ENCODE measurements around the gene SPDEF.

SPDEF gene

DNA sequence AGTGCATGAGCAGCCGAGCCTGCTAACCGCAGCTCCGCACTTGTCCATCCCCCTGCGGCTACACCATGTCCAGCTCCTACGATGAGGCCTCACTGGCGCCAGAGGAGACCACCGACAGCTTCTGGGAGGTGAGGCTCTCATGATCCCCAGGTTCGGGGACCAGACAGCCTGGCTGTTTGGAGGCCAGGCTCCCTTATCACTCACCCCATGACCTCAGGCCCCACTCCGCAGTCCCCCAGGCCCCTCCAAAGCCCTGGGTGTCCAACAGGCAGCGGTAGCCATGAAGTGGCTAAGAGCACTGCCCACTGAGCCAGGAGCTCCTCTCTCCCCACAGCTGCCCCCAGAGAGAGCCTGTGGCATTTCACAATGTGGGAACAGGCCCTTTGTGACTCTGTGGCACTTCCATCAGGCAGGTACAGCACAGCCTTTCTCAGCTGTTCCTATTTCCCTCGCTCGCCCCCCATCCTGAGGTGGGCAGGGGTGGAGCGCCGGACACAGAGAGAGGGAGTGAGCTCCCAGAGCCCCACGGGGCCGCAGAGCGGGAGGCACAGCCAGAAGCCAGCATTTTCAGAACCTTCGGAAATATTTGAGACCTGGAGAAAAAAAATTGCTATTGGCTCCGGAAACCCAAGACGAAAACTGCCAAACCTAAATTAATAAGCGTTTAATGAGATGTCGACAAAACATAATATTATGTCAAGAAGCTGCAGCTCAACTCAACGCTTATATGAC, 29.7 kb downstream of the SPDEF start:
- no peak for DNase-seq

DNA sequence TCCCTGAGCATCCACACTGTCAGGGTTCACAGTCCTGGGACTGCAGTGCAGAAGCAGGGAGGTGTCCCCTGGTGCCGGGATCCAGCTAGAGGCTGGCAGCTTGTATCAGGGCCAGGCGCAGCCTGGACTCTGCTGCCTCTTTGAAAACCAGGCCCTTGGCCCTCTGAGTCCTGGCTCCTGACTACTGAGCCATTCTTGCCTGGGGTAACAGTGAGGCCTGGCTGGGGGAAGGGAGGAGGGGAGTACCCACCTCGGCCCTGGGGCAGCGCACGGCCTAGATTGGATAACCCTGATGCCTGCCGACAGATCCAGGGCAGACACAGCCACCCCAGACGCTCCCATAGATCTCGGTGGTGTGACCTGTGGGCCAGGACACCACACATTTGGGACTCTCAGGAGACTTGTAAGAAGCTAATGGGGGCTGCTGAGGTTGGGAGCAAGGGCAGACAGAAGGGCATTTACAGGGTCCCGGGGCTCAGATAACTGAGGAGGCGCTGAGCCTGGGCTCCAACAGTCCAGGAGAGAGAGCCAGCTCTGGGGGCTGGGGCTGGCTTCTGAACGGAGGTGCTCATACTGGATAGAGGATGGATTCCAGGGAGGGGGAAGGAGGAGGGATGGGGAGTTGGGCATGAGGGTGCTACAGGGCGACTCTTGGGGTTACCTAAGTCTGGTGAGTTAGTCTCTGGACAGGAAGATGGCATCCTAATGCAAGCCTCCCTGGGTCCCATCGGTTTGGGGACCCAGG, 30.5 kb downstream of the SPDEF start:
- no peak for DNase-seq

DNA sequence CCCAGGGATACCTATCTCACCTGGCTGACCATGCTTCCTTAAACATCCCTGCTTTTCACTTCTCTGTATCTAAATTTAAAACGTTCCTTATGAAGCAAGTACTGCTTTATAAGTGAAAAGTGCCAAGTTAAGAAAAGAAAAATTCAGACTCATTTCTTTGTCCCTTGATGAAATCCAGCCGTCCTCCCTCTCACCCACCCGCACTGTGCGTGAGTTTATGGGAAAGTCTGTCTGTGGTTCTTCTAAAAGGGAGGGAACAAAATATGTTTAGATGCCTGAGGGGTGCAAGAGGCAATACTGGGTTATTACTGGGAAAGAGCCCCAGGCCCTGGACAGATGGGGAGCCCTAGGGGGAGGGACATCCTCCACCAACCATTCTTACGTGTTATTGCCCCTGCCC, 31.2 kb downstream of the SPDEF start:
- no peak for DNase-seq

DNA sequence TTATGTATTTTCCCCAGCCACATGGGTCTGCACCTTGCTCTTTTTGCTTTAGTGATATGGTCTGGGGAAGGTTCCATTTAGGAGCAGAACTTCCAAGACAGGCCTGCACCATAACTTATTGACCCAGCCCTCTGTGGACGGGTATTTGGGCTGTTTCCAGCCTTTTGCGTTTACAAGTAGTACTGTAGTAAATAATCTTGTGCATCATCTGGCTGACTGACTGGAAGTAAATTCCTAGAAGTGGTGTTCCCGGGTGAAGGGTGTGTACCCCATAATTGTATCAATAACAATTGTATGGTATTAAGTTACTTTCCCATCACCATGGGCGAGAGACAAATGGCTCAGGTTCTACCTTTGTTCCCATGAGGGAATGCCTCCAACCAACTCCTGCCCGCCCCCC, 31.6 kb downstream of the SPDEF start:
- no peak for DNase-seq

DNA sequence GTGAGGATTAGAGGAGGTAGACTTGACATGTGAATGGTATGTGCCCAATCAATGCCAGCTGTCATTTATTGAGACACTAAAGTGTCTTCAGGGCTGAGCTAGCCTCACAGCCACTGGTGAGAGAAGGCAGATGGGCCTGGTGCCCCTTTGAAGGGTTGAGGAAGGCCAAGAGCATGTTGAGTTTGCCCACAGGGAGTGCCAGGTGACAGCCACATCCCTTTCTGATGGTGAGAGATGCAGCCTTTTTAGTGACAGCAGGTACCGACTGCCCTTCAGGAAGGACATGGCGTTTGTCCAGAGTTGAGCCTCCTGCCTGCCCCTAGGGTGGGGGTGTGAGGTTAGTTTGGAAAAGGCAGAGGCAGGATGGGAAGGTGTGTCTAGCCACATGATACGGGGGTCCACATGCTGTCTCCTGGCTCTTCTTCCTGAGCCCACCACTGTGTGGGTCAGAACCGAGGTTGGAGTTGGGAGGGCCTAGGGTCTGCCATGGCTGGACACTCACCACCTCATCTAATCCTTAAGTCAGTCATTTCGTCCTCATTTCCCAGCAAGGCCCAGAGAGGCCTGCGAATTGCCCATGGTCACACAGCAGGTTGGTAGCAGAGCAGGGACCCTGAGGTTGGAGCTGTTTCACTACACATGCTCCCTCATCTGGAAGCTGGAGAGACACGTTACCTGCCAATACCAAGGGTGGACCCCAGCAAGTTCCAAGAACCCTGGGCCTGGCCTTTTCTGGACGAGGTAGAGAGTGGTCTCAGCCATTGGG, 32.5 kb downstream of the SPDEF start:
- no peak for DNase-seq

DNA sequence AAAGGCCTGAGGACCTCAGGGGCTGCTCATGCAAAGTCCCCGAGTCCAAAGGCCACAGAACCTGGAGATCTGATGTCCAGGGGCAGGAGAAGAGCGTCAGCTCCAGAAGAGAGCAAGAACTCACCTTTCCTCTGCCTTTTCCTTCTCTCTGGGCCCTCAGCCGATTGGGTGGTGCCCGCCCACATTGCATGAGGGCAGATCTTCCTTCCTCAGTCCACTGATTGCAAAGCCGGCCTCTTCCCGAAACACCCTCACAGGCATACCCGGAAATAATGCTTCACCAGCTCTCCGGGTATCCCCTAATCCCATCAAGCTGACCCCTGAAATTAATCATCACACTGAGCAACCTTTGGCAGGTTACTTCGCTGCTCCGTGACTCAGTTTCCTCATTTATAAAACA, 33.4 kb downstream of the SPDEF start:
- DNase-seq = no peak

DNA sequence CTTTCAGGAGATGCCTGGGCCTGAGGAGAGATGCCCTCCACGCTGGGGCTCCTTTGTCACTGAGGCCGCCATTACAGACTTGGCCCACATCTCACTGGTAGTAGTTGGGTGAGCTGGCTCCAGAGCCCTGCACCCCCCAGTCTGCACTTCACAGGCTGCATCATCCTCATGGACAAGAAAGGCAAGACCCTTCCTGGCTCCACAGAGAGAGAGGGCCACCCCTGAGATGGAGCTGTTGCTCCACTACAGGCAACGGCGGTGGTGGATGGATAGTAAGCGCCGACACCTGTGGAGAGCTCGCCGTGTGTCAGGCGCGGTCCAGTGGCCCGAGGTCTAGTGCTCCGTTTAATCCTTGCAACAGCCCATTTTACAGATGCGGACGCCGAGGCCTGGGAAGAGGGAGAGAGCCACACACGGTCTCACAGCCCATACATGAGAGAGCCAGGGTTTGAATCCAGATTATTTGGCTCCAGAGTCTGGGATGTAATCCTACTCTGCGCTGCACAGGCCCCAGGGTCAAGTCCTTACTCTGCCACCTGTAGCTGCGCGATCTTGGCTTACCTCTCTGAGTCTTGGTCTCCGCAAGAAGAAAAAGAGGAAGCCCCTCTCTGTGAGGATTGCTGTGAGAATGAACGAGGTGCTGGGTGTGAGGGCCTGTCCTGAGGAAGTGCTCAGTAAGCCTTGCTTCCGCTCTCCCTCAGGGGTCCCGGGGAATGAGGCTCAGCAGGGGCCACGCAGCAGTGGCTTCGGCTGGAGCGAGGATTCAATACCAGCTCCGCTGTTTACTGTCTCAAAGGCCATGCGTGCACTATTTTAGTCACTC, 34.5 kb downstream of the SPDEF start:
- no peak for DNase-seq

DNA sequence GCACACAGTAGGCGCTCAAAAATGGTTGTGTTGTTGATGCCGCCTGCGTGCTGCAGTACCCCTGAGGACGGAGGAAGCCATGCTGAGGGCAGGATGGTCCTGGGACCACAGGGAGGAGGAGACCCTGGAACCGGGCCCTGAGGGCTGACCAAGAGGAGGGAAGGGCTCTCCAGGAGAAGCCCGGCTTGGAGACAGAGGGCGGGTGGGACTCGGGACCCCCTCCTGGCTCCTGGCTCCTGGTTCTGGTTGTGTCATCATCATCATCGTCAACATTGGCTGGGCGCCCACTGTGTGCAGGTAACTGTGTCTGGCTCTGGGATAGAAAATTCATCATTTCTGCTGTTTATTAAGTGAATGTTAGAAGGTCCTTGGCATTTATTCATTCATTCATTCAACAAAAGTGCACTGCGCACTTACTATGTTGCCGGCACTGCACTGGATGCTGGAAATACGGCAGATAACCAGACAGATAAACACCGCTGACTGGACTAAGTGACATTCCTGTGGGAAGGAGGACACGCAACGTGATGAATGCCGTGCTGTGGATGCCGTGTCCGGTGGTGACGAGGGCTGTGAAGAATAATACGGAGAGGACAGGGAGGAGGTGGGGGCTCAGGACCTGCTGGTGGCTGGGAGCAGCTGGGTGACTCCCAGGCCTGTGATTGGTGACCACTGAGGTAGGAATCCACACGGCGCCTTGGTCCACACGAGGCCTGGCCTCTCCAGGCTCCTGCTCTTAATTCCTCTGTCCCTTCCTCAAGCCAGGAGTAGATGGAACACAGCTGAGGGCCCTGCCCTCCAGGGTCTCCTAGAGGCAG, 35.3 kb downstream of the SPDEF start:
- no peak for DNase-seq

DNA sequence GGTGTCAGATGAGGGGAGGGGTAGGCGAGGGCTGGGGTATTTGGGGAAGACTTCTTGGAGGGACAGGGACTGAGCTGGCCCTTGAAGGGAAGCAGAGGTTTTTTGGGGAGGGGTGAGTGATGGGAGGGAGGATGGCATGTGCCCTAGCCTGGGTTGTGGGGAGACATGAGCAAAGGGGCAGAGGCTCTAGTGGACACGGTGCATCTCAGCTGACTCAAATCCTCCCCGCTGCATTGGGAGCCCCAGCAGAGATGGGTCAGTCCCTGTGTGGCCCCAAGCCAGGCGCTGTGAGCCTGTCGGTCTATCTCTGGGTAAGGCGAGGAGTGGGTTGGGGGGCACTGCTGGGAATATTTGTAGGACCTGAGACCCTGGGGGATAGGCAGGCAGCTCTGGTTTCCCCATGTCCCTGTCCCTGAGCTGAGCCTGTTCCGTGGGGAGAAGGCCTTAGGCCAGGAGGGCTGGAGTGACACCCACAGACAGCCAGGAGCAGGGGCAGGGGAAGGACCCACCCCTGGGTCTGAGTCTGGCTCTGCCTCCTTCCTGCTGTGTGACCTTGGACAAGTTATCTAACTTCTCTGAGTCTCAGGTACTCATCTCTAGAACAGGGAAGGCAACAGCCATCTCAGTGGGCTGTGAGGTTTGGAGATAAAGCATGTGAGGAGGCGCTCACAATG, 36.0 kb downstream of the SPDEF start:
- DNase-seq = no peak

DNA sequence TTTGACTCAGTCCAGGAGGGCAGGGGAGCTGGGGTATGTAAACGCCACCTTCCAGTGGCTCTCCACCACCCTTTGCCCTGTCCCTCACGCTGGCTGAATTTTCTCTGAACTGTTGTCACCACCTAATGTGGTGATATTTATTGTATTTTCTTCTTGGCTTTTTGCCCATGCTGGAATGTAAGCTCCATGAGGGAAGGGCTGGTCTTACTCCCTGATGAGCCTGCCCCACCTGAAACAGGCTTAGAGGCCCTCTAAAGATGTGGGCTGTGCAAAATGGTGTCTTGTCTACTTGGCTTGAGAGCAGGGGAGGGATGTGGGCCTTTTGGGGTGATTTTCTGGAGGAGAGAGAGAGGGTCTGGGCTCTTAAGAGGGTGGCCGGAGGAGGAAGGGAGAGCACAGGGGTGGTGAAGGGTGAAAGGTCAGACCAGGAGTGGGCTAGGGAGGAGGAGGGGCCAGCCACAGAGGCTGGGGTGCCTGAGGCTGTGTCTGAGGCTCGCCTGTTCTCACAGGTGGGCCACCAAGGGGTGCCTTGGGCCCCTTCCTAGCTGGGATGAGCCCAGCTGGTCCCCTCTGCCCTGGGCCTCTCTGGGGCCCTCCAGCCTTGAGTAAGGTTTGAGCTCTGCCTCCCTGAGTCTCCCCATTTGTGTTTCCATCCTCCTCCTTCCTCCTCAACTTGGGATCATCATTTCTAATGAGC, 37.3 kb downstream of the SPDEF start:
- no peak for DNase-seq

DNA sequence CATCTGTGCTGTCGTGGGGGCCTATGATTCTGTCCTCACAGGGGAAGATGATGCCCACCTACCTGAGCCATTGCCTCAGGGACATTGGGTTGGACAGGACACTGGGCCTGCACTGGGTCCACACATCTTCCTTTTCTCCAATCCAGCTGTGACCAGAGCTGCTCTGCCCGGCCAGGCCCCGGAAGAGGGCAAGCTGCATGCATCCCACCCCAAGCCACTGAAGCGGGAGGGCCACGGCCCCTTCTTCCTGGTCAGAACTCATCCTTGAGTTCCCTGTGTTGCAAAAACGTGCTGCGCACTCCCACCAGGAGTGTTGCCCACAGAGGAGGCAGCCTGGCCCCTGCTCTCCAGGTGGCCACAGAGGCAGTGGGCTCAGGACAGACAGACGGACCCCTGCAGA, 38.2 kb downstream of the SPDEF start:
- DNase-seq = no peak

DNA sequence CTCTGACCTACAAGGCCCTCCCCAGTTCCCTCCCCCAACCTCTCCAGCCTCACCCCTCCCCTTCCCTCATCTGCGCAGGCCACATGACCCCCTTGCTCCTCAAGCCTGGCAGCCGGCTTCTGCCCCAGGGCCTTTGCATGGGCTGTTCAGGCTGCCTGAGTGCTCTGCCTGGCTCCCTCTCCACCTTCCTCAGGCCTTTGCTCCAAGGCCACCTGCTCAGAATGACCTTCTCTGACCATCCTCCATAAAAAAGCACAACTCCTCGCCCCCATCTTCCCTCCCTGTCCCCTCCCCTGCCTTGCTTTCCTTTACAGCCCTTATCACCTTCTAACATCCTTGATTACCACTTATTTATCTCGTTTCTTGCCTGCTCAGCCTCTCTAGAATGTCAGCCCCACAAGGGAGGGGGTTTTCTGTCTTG, 38.7 kb downstream of the SPDEF start:
- DNase-seq = no peak

DNA sequence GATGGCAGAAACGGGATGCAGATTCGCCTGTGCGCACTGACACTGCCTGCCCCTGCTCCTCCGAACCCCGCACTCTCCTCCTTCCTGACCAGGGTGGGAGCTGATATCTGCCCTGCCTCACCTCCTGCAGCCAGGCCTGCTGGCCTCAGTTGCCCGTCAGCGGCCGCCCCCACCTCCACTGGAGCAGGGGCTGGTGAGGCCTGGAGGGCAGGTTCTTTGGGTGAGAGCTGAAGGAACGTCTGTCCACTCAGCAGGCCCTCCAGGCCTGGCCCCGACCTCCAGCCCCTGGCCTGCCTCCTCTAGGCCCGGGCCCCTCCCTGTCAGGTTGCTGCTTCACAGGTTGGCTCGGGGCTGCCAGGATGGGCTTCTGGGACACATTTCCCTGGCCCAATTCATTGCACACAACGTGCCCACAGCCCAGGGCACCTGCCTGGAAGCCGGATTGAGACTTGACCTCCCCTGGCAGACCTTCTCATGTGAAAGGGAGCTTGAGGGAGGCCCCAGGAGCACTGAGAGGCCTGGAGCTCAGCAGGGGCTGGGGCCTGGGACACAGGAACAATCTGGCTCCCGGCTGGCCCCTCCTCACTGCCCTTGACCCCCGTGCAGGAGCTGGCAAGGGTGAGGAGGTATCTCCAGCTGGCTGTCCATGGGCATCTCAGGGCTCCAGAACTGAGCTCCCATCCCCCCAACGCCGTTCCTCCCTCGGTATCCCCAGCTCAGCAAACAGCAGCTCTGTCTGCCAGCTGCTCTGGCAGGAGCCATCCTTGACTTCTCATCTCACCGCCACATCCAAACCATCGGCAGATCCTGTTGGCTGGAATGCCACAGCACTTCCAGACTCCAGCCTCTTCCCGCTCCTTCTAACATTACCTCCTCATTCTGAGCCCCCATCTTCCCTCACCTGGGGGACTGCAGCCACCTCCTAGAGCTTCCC, 39.5 kb downstream of the SPDEF start:
- no peak for DNase-seq

DNA sequence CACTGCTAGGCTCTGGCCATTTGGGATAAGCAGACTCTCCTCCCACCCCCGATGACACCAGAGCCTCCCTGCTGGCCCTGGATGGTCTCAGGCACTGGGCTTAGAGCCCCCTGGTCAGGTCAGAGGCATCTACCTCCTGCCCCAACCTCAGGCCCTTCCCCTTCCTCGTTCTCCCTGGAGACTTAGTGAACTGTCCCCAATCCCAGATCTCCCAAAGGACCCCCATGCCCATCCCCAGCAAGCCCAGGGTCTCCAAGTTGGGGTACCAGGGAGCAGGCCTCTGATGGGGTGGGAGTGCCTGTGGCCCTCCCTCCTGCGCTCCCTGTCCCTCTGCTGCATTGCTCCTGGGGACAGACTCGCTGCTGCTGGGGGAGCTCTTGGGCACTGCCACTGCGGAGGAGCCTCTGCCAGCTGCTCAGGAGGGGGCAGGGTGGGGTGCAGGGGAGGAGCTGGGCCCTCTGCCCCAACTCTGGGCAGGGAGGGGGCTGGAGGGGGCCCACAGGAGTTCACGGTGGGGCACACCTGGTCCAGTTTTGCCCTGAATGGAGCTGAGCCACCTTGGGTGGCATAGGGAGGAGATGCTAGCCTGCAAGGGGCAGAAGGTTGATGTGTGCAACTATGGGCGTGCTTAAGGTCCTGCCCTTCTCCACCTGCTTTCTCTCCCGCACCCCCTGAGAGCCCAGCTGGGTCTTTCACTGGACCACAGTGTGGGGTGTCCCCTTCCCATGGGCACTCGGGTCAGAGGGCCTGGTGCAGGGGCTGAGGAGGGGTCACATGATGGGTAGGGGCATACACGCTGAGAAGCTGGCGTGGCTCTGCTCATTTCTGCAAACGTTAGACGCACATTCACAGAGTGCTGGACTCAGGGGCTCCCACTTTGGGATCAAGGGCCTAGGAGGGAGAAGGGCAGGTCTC, 40.4 kb downstream of the SPDEF start:
- DNase-seq = no peak

DNA sequence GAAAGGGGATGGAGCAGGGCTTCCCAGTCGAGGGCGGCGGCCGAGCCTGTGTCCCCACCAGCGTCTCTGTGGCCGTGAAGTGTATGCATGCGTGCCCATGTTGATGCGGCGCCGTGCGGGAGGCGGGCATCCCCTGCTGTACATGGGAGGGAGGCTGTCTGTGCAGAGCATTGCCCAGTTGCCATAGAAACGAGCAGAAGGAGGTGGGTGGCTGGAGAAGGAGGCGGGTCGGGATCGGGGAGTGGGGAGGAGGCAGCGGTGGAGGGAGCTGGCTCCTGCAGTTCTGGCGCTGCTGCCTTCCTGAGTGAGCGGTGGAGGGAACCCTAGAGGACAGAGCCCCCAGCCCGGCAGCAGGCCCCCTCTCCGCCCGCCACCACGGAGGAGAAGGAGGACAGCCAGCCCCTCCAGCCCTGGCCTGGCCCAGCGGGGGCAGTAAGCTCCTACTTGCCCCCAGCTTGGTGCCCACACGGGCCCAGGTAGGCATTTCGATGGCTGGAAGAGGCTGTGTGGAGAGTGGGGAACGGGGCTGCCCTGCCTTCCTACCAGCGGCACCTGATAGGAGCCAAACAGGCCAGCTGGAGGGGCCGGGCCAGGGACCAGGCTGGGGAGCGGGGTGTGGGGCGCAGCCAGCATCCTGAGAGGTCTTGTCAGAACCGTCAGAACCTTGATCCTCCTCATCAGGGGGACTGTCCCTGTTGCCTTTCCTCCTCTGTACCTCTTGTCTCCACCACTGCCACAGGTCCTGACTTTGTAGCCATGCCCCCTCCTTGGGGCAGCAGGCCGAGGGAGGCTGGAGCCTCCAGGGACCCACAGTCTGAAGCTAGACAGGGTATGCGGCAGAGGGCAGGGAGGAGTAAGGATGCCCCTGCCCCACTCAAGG, 41.3 kb downstream of the SPDEF start:
- no peak for DNase-seq

DNA sequence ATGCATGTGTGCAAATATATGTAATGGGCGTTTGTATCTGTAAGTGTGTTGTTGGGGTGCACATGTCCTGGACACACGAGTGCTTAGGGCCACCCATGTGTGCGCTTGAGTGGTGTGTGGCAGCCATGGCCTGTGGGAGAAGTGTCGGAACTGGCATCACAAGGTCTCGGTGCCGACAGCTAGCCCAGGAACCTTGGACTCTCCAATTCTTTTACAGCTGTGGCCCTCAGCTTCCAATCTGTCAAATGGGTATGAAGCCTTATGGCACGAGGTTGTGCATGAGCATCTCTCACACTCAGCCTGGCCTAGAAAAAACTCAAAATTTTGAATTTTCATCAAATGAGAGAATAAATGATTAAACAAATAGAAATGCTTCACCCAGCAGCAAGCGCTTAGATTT, 42.0 kb downstream of the SPDEF start:
- no peak for DNase-seq

DNA sequence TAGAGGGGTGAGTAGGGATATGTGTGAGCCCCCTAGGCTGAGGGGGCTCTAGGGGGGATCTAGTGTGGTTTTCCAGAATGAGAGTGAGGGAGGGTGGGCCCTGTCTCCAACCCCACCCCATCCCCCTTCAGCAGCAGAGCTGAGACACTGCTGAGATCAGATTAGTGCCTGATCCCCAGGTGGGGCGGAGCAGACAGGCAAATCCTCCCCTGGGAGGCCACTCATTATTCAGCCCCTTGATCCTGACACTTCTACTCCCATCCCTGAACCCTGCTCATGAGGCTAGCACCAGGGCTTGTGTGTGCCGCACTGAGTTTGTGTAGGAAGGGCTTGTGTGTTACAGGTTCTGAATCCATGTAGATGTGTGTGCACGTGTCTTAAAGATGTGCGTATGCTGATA, 42.5 kb downstream of the SPDEF start:
- DNase-seq = no peak

DNA sequence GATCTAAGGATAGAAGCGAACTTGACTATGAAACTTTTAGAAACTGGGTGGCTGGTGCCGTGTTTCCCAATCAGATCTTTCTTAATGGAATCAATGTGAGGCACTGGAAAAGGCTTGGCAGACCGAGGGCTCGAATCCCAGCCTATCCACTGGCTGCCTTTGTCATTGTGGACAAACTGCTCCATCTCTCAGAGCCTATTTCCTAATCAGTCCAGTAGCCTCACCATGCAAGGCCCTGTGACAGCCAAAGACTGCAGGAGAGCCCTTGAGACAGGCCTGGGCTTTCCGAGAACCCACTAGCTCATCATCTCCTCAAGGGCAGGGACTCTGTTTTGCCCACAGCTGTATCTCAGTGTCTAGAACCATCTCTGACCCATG, 43.4 kb downstream of the SPDEF start:
- DNase-seq = no peak
